Measurements from ENCODE around the gene LRRC8E.

- TF ChIP-seq, protein P1, sequence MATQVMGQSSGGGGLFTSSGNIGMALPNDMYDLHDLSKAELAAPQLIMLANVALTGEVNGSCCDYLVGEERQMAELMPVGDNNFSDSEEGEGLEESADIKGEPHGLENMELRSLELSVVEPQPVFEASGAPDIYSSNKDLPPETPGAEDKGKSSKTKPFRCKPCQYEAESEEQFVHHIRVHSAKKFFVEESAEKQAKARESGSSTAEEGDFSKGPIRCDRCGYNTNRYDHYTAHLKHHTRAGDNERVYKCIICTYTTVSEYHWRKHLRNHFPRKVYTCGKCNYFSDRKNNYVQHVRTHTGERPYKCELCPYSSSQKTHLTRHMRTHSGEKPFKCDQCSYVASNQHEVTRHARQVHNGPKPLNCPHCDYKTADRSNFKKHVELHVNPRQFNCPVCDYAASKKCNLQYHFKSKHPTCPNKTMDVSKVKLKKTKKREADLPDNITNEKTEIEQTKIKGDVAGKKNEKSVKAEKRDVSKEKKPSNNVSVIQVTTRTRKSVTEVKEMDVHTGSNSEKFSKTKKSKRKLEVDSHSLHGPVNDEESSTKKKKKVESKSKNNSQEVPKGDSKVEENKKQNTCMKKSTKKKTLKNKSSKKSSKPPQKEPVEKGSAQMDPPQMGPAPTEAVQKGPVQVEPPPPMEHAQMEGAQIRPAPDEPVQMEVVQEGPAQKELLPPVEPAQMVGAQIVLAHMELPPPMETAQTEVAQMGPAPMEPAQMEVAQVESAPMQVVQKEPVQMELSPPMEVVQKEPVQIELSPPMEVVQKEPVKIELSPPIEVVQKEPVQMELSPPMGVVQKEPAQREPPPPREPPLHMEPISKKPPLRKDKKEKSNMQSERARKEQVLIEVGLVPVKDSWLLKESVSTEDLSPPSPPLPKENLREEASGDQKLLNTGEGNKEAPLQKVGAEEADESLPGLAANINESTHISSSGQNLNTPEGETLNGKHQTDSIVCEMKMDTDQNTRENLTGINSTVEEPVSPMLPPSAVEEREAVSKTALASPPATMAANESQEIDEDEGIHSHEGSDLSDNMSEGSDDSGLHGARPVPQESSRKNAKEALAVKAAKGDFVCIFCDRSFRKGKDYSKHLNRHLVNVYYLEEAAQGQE (IDR thresholded peaks at IDR 0.05; ENCODE audit: low read depth), result no peak
- TF ChIP-seq ATF3 (IDR thresholded peaks at IDR 0.05) (no peak), POLR2AphosphoS5 (IDR thresholded peaks at IDR 0.05; ENCODE audit: low read depth, low read length) (no peak), FOSL1 (IDR thresholded peaks at IDR 0.05; ENCODE audit: low read depth) (no peak), POLR2A (IDR thresholded peaks at IDR 0.05; ENCODE audit: borderline replicate concordance, extremely low read depth, insufficient read depth, insufficient read length) (no peak), ZNF274 (IDR thresholded peaks at IDR 0.05; ENCODE audit: low read depth, low read length) (no peak), JUND (IDR thresholded peaks at IDR 0.05) (no peak), MAX (IDR thresholded peaks at IDR 0.05) (no peak)
- TF ChIP-seq, protein P2, sequence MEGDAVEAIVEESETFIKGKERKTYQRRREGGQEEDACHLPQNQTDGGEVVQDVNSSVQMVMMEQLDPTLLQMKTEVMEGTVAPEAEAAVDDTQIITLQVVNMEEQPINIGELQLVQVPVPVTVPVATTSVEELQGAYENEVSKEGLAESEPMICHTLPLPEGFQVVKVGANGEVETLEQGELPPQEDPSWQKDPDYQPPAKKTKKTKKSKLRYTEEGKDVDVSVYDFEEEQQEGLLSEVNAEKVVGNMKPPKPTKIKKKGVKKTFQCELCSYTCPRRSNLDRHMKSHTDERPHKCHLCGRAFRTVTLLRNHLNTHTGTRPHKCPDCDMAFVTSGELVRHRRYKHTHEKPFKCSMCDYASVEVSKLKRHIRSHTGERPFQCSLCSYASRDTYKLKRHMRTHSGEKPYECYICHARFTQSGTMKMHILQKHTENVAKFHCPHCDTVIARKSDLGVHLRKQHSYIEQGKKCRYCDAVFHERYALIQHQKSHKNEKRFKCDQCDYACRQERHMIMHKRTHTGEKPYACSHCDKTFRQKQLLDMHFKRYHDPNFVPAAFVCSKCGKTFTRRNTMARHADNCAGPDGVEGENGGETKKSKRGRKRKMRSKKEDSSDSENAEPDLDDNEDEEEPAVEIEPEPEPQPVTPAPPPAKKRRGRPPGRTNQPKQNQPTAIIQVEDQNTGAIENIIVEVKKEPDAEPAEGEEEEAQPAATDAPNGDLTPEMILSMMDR (IDR thresholded peaks at IDR 0.05 in 2 of 3, conservative IDR thresholded peaks at IDR 0.05 in 1 of 3; ENCODE audit: borderline replicate concordance in 1 of 3, insufficient read depth in 1 of 3, low read depth in 2 of 3, low read length in 2 of 3), result no peak
Measured at GRCh38 chr19:7866399-7867091, 21.8 kb upstream of the LRRC8E start.

Data from HCT116 (cell line).